Retinal pigment epithelial cell (primary cell): ENCODE data around the gene SEMA3F.

Experiments
- DNase-seq: peaks from one replicate; pipeline ENCODE4 v3.0.0-alpha.2; 2010; ENCODE audit warnings: low read depth
- H3K4me3 ChIP-seq: 2 replicates; pipeline ENCODE4 v1.5.1; 2011; ENCODE audit warnings: mild to moderate bottlenecking, low read length, control low read depth, moderate library complexity
- CTCF ChIP-seq: conservative IDR thresholded peaks from 2 replicates; pipeline ENCODE4 v1.5.1; 2011; ENCODE audit warnings: low read depth, low read length, control low read depth, inconsistent platforms

The SEMA3F gene

GRCh38 chr3:50167841-50168209, 12.7 kb downstream of the SEMA3F start:
- H3K4me3 ChIP-seq, result no peak overlapping the region
- no peak for TF ChIP-seq CTCF

GRCh38 chr3:50168388-50168787, 13.3 kb downstream of the SEMA3F start:
- TF ChIP-seq CTCF, result no peak
- no peak for DNase-seq
- no peak overlapping the region for H3K4me3 ChIP-seq

More at GRCh38 chr3:50167841-50168209, 12.7 kb downstream of the SEMA3F start:
- DNase-seq, result no peak

GRCh38 chr3:50168791-50169190, 13.7 kb downstream of the SEMA3F start:
- TF ChIP-seq CTCF, result no peak
- no peak for DNase-seq
- H3K4me3 ChIP-seq, result no peak overlapping the region

GRCh38 chr3:50169232-50169832, 14.2 kb downstream of the SEMA3F start:
- DNase-seq, result no peak
- TF ChIP-seq CTCF, result no peak
- no peak overlapping the region for H3K4me3 ChIP-seq

- no peak for DNase-seq
- TF ChIP-seq CTCF, result no peak
Observed at GRCh38 chr3:50169858-50170257, 14.7 kb downstream of the SEMA3F start.

GRCh38 chr3:50170689-50171088, 15.6 kb downstream of the SEMA3F start:
- DNase-seq, result peak; percentile 73
- TF ChIP-seq CTCF, result no peak
- no peak overlapping the region for H3K4me3 ChIP-seq

More at GRCh38 chr3:50169858-50170257, 14.7 kb downstream of the SEMA3F start:
- H3K4me3 ChIP-seq, result no peak overlapping the region

GRCh38 chr3:50171540-50172301, 16.6 kb downstream of the SEMA3F start:
- no peak overlapping the region for H3K4me3 ChIP-seq
- TF ChIP-seq CTCF, result no peak
- DNase-seq, result no peak
